NCI-H2227 (cell line): Measurements from ENCODE around the gene PSMC4.

Source experiments
- DNase-seq: peaks from one replicate; lab custom pipeline; 2025; ENCODE audit not compliant: unreplicated experiment; lab: John Stamatoyannopoulos, UW

Gene PSMC4

GRCh38 chr19:39970675-39971379, at the start of gene PSMC4:
Gene PSMC4, plus strand, starts transcription at chr19:39971165. Its CDS starts 38 bp downstream, at chr19:39971203.
- peak; percentile 100 for DNase-seq

- DNase-seq = no peak
Observed at GRCh38 chr19:39923862-39924261, 47.1 kb upstream of the PSMC4 start.

GRCh38 chr19:39924389-39924788, 46.6 kb upstream of the PSMC4 start:
- no peak for DNase-seq

GRCh38 chr19:39924952-39925351, 46.0 kb upstream of the PSMC4 start:
- DNase-seq = no peak

- no peak for DNase-seq
Observed at GRCh38 chr19:39926170-39926760, 44.7 kb upstream of the PSMC4 start.

GRCh38 chr19:39927076-39927475, 43.9 kb upstream of the PSMC4 start:
- no peak for DNase-seq

- DNase-seq = no peak
Observed at GRCh38 chr19:39927524-39928356, 43.2 kb upstream of the PSMC4 start.

GRCh38 chr19:39928357-39928725, 42.6 kb upstream of the PSMC4 start:
- no peak for DNase-seq

- DNase-seq = no peak
Observed at GRCh38 chr19:39929750-39930149, 41.2 kb upstream of the PSMC4 start.

- DNase-seq = no peak
Observed at GRCh38 chr19:39934584-39935363, 36.2 kb upstream of the PSMC4 start, which contains the start of gene FCGBP. Gene FCGBP, minus strand, starts transcription at chr19:39934634.

GRCh38 chr19:39935364-39935661, 35.7 kb upstream of the PSMC4 start:
- DNase-seq = no peak

GRCh38 chr19:39936020-39936419, 34.9 kb upstream of the PSMC4 start:
- DNase-seq = no peak

GRCh38 chr19:39936622-39937021, 34.3 kb upstream of the PSMC4 start:
- DNase-seq = no peak

- no peak for DNase-seq
Observed at GRCh38 chr19:39937094-39937720, 33.8 kb upstream of the PSMC4 start.

- no peak for DNase-seq
Observed at GRCh38 chr19:39937787-39938186, 33.2 kb upstream of the PSMC4 start.

- no peak for DNase-seq
Observed at GRCh38 chr19:39939556-39939955, 31.4 kb upstream of the PSMC4 start.

- DNase-seq = no peak
Observed at GRCh38 chr19:39940221-39940833, 30.6 kb upstream of the PSMC4 start.

- no peak for DNase-seq
Observed at GRCh38 chr19:39941151-39941550, 29.8 kb upstream of the PSMC4 start.

GRCh38 chr19:39941615-39942365, 29.2 kb upstream of the PSMC4 start:
- no peak for DNase-seq

GRCh38 chr19:39942366-39942730, 28.6 kb upstream of the PSMC4 start:
- DNase-seq = no peak
